Measurements from ENCODE around the gene ERICH6.

The ERICH6 gene

GRCh38 chr3:150612494-150612893 is 91.2 kb downstream of the ERICH6 start:
- DNase-seq: no peak

GRCh38 chr3:150611666-150612065 is 92.1 kb downstream of the ERICH6 start:
- no peak for DNase-seq

DNA sequence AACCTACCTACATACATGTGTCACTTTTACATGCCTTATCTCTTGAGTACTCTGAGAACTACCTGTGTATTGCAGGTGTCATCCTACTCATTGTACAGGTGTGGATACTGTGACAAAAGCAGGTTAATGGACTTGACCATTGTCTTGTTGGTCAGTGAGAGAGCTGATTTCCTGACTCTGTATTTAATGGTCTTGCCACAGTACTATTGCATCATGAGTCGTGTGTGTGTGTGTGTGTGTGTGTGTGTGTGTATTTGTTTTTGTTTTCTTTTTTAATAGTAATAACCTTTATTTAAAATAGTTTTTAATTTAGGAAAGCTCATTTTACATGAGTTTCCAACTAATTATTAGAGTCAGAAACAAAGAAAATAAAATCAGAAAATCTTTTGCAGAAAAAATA is 92.9 kb downstream of the ERICH6 start:
- DNase-seq: no peak

DNA sequence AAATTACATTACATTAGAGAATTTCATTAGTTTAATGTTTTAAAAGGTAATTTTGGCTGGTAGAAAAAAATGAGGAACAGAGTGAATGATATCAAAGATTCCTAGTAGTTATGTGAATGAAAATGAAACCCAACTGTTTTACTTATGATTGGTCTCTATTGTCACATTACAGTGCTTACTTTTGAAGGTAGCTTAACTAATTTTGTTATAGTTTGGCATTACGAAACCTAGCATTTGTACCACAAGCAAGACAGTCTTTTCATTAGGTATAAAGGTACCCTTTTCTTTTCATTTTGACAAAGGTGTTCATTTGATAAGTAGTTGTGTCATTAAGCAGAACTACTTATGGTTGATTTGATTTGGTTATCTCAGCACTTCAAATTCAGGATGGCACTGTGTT is 93.7 kb downstream of the ERICH6 start:
- DNase-seq: no peak

Measured in fibroblast of skin of right biceps (primary cell).